ENCODE results near the gene MCF2L.

MCF2L gene

GRCh38 chr13:113148940-113149503 lies 180.0 kb downstream of the MCF2L start:
- DNase-seq (ENCODE audit: low read depth in 2 of 2), result no peak
